Measurements from ENCODE around the gene AUTS2.

GRCh38 chr7:70559815-70560214, 961.5 kb downstream of the AUTS2 start:
- TF ChIP-seq POLR2AphosphoS5 (IDR thresholded peaks at IDR 0.05; ENCODE audit: low read depth, low read length) (no peak), POLR2A (IDR thresholded peaks at IDR 0.05; ENCODE audit: low read depth, low read length) (no peak), POU2F2 (IDR thresholded peaks at IDR 0.05; ENCODE audit: low read depth, low read length) (no peak), SPI1 (IDR thresholded peaks at IDR 0.05; ENCODE audit: low read depth, low read length) (no peak), TAF1 (IDR thresholded peaks at IDR 0.05; ENCODE audit: low read depth, low read length) (no peak), PAX5 (IDR thresholded peaks at IDR 0.05; ENCODE audit: insufficient read depth, low read length, severe bottlenecking) (no peak)

Measured in GM12891 (cell line).